Smooth muscle cell (in vitro differentiated cells): ENCODE measurements around the gene VSIG10L. TPM values are rescaled to one million over a fixed set of nuclear protein-coding genes. Genes with fewer than 3 reads are reported as not detected.

Experiments used
- DNase-seq: peaks from one replicate; lab custom pipeline; 2025; ENCODE audit not compliant: unreplicated experiment; lab: John Stamatoyannopoulos, UW
- H2AFZ ChIP-seq: fragments of 200-600 bp; sonication (generic); 2 replicates; pipeline ENCODE4 v1.6.0; 2016; ENCODE audit warnings: antibody characterized with exemption, low read depth, mild to moderate bottlenecking
- H3F3A ChIP-seq: fragments of 200-600 bp; sonication (generic); 2 replicates; pipeline ENCODE4 v1.6.0; 2017; ENCODE audit warnings: antibody characterized with exemption, low read depth
- H3K27ac ChIP-seq: fragments of 200-600 bp; sonication (generic); 2 replicates; pipeline ENCODE4 v1.5.1; 2016; ENCODE audit warnings: low read depth, mild to moderate bottlenecking
- H3K27me3 ChIP-seq: fragments of 200-600 bp; sonication (generic); 2 replicates; pipeline ENCODE4 v1.6.1; 2016; ENCODE audit warnings: low read depth, mild to moderate bottlenecking
- H3K36me3 ChIP-seq: fragments of 200-600 bp; sonication (generic); 2 replicates; pipeline ENCODE4 v1.5.1; 2016; ENCODE audit warnings: low read depth
- H3K4me1 ChIP-seq: fragments of 200-600 bp; sonication (generic); 2 replicates; pipeline ENCODE4 v1.5.1; 2016; ENCODE audit warnings: low read depth
- H3K4me2 ChIP-seq: fragments of 200-600 bp; sonication (generic); 2 replicates; pipeline ENCODE4 v1.6.0; 2016; ENCODE audit warnings: mild to moderate bottlenecking
- H3K4me3 ChIP-seq: fragments of 200-600 bp; sonication (generic); 2 replicates; pipeline ENCODE4 v1.5.1; 2016; ENCODE audit warnings: mild to moderate bottlenecking
- H3K79me2 ChIP-seq: fragments of 200-600 bp; sonication (generic); 2 replicates; pipeline ENCODE4 v1.6.0; 2016; ENCODE audit warnings: low read depth, mild to moderate bottlenecking
- H3K9ac ChIP-seq: fragments of 200-600 bp; sonication (generic); 2 replicates; pipeline ENCODE4 v1.6.0; 2016; ENCODE audit warnings: low read depth
- H3K9me3 ChIP-seq: fragments of 200-600 bp; sonication (generic); replicated peaks from 2 replicates; pipeline ENCODE4 v1.5.1; 2016; ENCODE audit warnings: low read depth
- H4K20me1 ChIP-seq: fragments of 200-600 bp; sonication (generic); 2 replicates; pipeline ENCODE4 v1.6.0; 2016; ENCODE audit warnings: low read depth
- CTCF ChIP-seq: fragments of 200-600 bp; sonication (generic); IDR thresholded peaks from 2 replicates; pipeline ENCODE4 v1.5.1; 2017; ENCODE audit warnings: borderline replicate concordance, mild to moderate bottlenecking, antibody characterized with exemption; ENCODE audit not compliant: insufficient read depth, poor library complexity, severe bottlenecking
- WGBS: methylation state at CpG from one replicate; pipeline ENCODE4 v1.1.7; 2016; ENCODE audit warnings: low lambda C conversion rate; 5-methylcytosine and 5-hydroxymethylcytosine counted together
- polyA plus RNA-seq: library from polyadenylated mRNA; unstranded; fragments of >200 nt; fragmentation: Nextera tagmentation; extraction: Ambion mirVana; gene quantifications from 2 replicates; pipeline ENCODE4 v1.2.1, GENCODE V29; 2016
- total RNA-seq: library from RNA; depleted of rRNA; stranded (reverse); fragments of >200 nt; gene quantifications from 2 replicates; pipeline ENCODE4 v1.2.3, GENCODE V29; 2014

VSIG10L gene
- total and polyA plus RNA-seq, 2 experiments from 2014 or later, result 2.2 to 4.2 TPM

- H3K79me2 ChIP-seq, result no peaks in the 10 kb centered on the region
Observed at GRCh38 chr19:51324167-51324481, 17.8 kb downstream of the VSIG10L start.

GRCh38 chr19:51323481-51324166 lies 18.3 kb downstream of the VSIG10L start:
- Histone ChIP-seq H3K36me3 (no peaks in the 10 kb centered on the region), H2AFZ (no peak overlapping the region)
- WGBS, result 94% methylated on average over 29 of the region's 29 CpGs

More at GRCh38 chr19:51324167-51324481, 17.8 kb downstream of the VSIG10L start:
- WGBS, result 92% methylated on average over 6 of the region's 6 CpGs
- Histone ChIP-seq H3K9me3 (no peaks in the 10 kb centered on the region), H2AFZ (no peak overlapping the region), H3K4me3 (no peak overlapping the region), H3K27ac (no peak overlapping the region), H3K9ac (no peak overlapping the region), H3K27me3 (no peaks in the 10 kb centered on the region), H3F3A (no peaks in the 10 kb centered on the region), H3K36me3 (no peaks in the 10 kb centered on the region), H3K4me1 (no peaks in the 10 kb centered on the region), H4K20me1 (no peaks in the 10 kb centered on the region), H3K4me2 (no peak overlapping the region)
- no peak for TF ChIP-seq CTCF
- no peak for DNase-seq

GRCh38 chr19:51321799-51322198 lies 20.1 kb downstream of the VSIG10L start:
- Histone ChIP-seq H3K9ac (no peak overlapping the region), H3K27me3 (no peaks in the 10 kb centered on the region), H3K9me3 (no peaks in the 10 kb centered on the region), H3K27ac (no peak overlapping the region), H3K4me3 (no peak overlapping the region), H3F3A (no peaks in the 10 kb centered on the region), H3K4me2 (no peak overlapping the region), H3K79me2 (no peaks in the 10 kb centered on the region), H4K20me1 (no peaks in the 10 kb centered on the region), H3K4me1 (no peaks in the 10 kb centered on the region), H2AFZ (no peak overlapping the region), H3K36me3 (no peaks in the 10 kb centered on the region)
- 88% methylated on average over 14 of the region's 14 CpGs for WGBS
- DNase-seq, result no peak
- no peak for TF ChIP-seq CTCF

More at GRCh38 chr19:51323481-51324166, 18.3 kb downstream of the VSIG10L start:
- H3K9ac ChIP-seq, result no peak overlapping the region
- no peaks in the 10 kb centered on the region for H3K27me3 ChIP-seq
- no peaks in the 10 kb centered on the region for H4K20me1 ChIP-seq
- H3K4me2 ChIP-seq, result no peak overlapping the region
- H3K4me1 ChIP-seq, result no peaks in the 10 kb centered on the region
- H3K27ac ChIP-seq, result no peak overlapping the region
- no peaks in the 10 kb centered on the region for H3K79me2 ChIP-seq
- no peak for DNase-seq
- no peaks in the 10 kb centered on the region for H3F3A ChIP-seq
- H3K4me3 ChIP-seq, result no peak overlapping the region
- no peak for TF ChIP-seq CTCF
- no peaks in the 10 kb centered on the region for H3K9me3 ChIP-seq

GRCh38 chr19:51320280-51320657 lies 21.7 kb downstream of the VSIG10L start:
- Histone ChIP-seq H3K9me3 (no peaks in the 10 kb centered on the region), H2AFZ (no peak overlapping the region)
- 59% methylated on average over 14 of the region's 14 CpGs for WGBS

More at GRCh38 chr19:51320280-51320657, 21.7 kb downstream of the VSIG10L start:
- Histone ChIP-seq H3K4me1 (no peaks in the 10 kb centered on the region), H3K9ac (no peak overlapping the region), H3F3A (no peaks in the 10 kb centered on the region), H3K4me2 (no peak overlapping the region), H3K4me3 (no peak overlapping the region), H4K20me1 (no peaks in the 10 kb centered on the region), H3K36me3 (no peaks in the 10 kb centered on the region), H3K27ac (no peak overlapping the region), H3K27me3 (no peaks in the 10 kb centered on the region), H3K79me2 (no peaks in the 10 kb centered on the region)
- no peak for DNase-seq
- no peak for TF ChIP-seq CTCF
